HCT116 (cell line): ENCODE results near the gene RIPOR2. TPM values are rescaled to one million over a fixed set of nuclear protein-coding genes. Genes with fewer than 3 reads are reported as not detected.

ENCODE experiments used
- ATAC-seq: fragments of 200-7000 bp; cut with Tn5 transposase; 2 replicates; pipeline ENCODE4 v1.9.1; 2020; ENCODE audit warnings: mild to moderate bottlenecking, moderate library complexity
- BruUV-seq: library from RNA; stranded (reverse); fragments of 400-500 nt; replicated peaks from 2 replicates; lab custom pipeline; 2021; lab: Mats Ljungman, UMichigan
- CTCF ChIA-PET: fragments of 300-600 bp; sonication (Branson Sonifier 250); formaldehyde crosslinking; loops from one replicate; lab custom pipeline; 2021; ENCODE audit warnings: antibody characterized with exemption; lab: Charles Lee
- POLR2A ChIA-PET: fragments of 300-600, 350-600 bp; sonication (Branson Sonifier 250); formaldehyde crosslinking; loops from one replicate; lab custom pipeline; 2021; ENCODE audit warnings: antibody characterized with exemption; lab: Charles Lee
- RAD21 ChIA-PET, 2 experiments: fragments of 300-600 bp; sonication (Branson Sonifier 250); formaldehyde crosslinking; loops; one replicate each; lab custom pipeline; 2023; ENCODE audit warnings: low total read pairs in 2 of 2; ENCODE audit not compliant: uncharacterized antibody in 2 of 2, unreplicated experiment in 2 of 2, low non-redundant PET in 1 of 2; lab: Charles Lee
- DNase-seq: peaks from one replicate; pipeline ENCODE4 v3.0.0-alpha.2; 2010; ENCODE audit warnings: low read depth, low spot score
- H2AFZ ChIP-seq: fragments of 200-600 bp; shearing (Covaris generic), sonication (generic); 2 replicates; pipeline ENCODE4 v1.6.1; 2017; ENCODE audit warnings: low read depth, mixed run types, mixed read lengths, antibody characterized with exemption, low read length; ENCODE audit not compliant: poor library complexity, severe bottlenecking
- H3K27ac ChIP-seq: 2 replicates; pipeline ENCODE4 v1.5.1; 2012; ENCODE audit warnings: low read depth, low read length
- H3K27me3 ChIP-seq: fragments of 200-600 bp; sonication (generic); 2 replicates; pipeline ENCODE4 v1.6.1; 2016; ENCODE audit warnings: mixed run types, low read length, mixed read lengths; ENCODE audit not compliant: insufficient read depth
- H3K36me3 ChIP-seq, 2 experiments: fragments of 200-500 bp in 1 of 2; fragments of 200-600 bp in 1 of 2; sonication (Bioruptor generic) in 1 of 2; sonication (generic) in 1 of 2; 2 replicates each; pipeline versions ENCODE4 v1.5.1 to v1.6.1; 2014 to 2016; ENCODE audit warnings: low read length in 2 of 2, inconsistent platforms in 1 of 2, mixed read lengths in 1 of 2, mixed run types in 1 of 2; ENCODE audit not compliant: insufficient read depth in 2 of 2, control insufficient read depth in 1 of 2
- H3K4me1 ChIP-seq, 2 experiments: fragments of 200-600 bp in 1 of 2; sonication (generic) in 1 of 2; 2 replicates each; pipeline versions ENCODE4 v1.5.1 to v1.6.1; 2012 to 2017; ENCODE audit warnings: low read length in 2 of 2, inconsistent platforms in 1 of 2, mild to moderate bottlenecking in 1 of 2, mixed read lengths in 1 of 2, mixed run types in 1 of 2, moderate library complexity in 1 of 2; ENCODE audit not compliant: insufficient read depth in 2 of 2, control insufficient read depth in 1 of 2
- H3K4me2 ChIP-seq: fragments of 200-600 bp; sonication (generic); 2 replicates; pipeline ENCODE4 v1.6.1; 2017; ENCODE audit warnings: mixed run types, low read length, mixed read lengths
- H3K4me3 ChIP-seq, 2 experiments: fragments of 200-600 bp in 1 of 2; sonication (generic) in 1 of 2; replicated peaks in 1 of 2; 2 replicates each; pipeline ENCODE4 v1.5.1; 2011 to 2016; ENCODE audit warnings: low read length in 2 of 2, control low read depth in 1 of 2, low read depth in 1 of 2, mild to moderate bottlenecking in 1 of 2, mixed read lengths in 1 of 2, mixed run types in 1 of 2
- H3K79me2 ChIP-seq: fragments of 200-600 bp; sonication (generic); 2 replicates; pipeline ENCODE4 v1.6.1; 2017; ENCODE audit warnings: mild to moderate bottlenecking, mixed run types, low read length, moderate library complexity, mixed read lengths; ENCODE audit not compliant: insufficient read depth
- H3K9ac ChIP-seq: fragments of 200-600 bp; sonication (generic); 2 replicates; pipeline ENCODE4 v1.6.1; 2016; ENCODE audit warnings: low read length, mixed read lengths
- H3K9me2 ChIP-seq: fragments of 200-600 bp; sonication (generic), shearing (Covaris generic); 2 replicates; pipeline ENCODE4 v1.6.1; 2017; ENCODE audit warnings: mixed run types, mild to moderate bottlenecking, moderate library complexity; ENCODE audit not compliant: insufficient read depth
- H3K9me3 ChIP-seq, 2 experiments: fragments of 200-500 bp in 1 of 2; fragments of 200-600 bp in 1 of 2; sonication (Bioruptor generic) in 1 of 2; sonication (generic) in 1 of 2; 2 replicates each; pipeline ENCODE4 v1.6.1; 2014 to 2017; ENCODE audit warnings: low read length in 2 of 2, mixed read lengths in 2 of 2, inconsistent platforms in 1 of 2, low read depth in 1 of 2, mild to moderate bottlenecking in 1 of 2, mixed run types in 1 of 2, moderate library complexity in 1 of 2; ENCODE audit not compliant: control insufficient read depth in 1 of 2, insufficient read depth in 1 of 2
- H4K20me1 ChIP-seq: fragments of 200-600 bp; sonication (generic), shearing (Covaris generic); 2 replicates; pipeline ENCODE4 v1.6.1; 2017; ENCODE audit warnings: mixed run types, mild to moderate bottlenecking, moderate library complexity; ENCODE audit not compliant: insufficient read depth
- EGR1 ChIP-seq: IDR thresholded peaks from 2 replicates; pipeline ENCODE4 v1.6.1; 2012; ENCODE audit warnings: low read depth
- POLR2AphosphoS5 ChIP-seq: IDR thresholded peaks from 2 replicates; pipeline ENCODE4 v1.6.1; 2011; ENCODE audit warnings: mild to moderate bottlenecking, low read depth, low read length, moderate library complexity
- intact Hi-C: fragments of 100-400 bp; cut with micrococcal nuclease; formaldehyde crosslinking; loops from 2 replicates; pipeline ENCODE4 v1.10.0; 2022
- total RNA-seq: library from RNA; stranded (reverse); gene quantifications from one replicate; pipeline ENCODE4 v1.2.1, GENCODE V29; 2021; ENCODE audit not compliant: unreplicated experiment
- TF ChIP-seq, protein P1 (sequence below): IDR thresholded peaks from 2 replicates; pipeline ENCODE4 v1.6.1; 2012
- TF ChIP-seq, protein P2 (sequence below): IDR thresholded peaks from 2 replicates; pipeline ENCODE4 v1.6.1; 2011; ENCODE audit warnings: mild to moderate bottlenecking, low read length, moderate library complexity; ENCODE audit not compliant: insufficient replicate concordance; ENCODE audit errors: extremely low read depth
- TF ChIP-seq, protein P3 (sequence below), 3 experiments: fragments of 200-600 bp in 1 of 3; sonication (generic) in 1 of 3; IDR thresholded peaks in 2 of 3; conservative IDR thresholded peaks in 1 of 3; 2 replicates each; pipeline ENCODE4 v1.5.1; 2012 to 2017; ENCODE audit warnings: low read depth in 2 of 3, low read length in 2 of 3, antibody characterized with exemption in 1 of 3, borderline replicate concordance in 1 of 3, control low read depth in 1 of 3, mild to moderate bottlenecking in 1 of 3, mixed read lengths in 1 of 3, mixed run types in 1 of 3, moderate library complexity in 1 of 3; ENCODE audit not compliant: insufficient read depth in 1 of 3

Gene RIPOR2
- total RNA-seq, 1 experiment from 2014 or later: 0.44 TPM

DNA sequence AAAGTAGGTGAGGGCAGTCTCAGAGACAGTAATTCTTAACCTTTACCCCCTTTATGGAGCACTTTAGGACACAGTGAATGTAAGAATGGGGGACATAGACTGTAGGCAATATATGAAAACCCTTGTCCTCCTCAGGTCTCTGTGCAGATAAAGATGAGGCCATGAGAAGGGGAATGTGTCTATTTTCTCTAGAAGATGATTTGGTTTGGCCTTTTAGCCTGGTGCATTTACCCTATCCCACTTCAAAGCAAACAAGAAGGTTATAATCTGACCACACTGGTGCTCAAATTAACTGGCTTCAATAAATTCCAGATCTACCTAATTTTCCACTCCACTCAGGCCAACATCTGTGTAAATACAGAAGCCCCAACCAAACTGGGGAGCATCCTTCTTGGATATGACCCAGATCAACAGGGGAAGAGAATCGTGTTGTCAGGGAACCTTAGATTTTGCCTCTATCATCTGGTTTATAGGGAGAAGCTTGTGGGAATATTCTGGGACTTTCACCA lies 42.4 kb downstream of the RIPOR2 start:
- Histone ChIP-seq H3K27me3 (no peaks in the 10 kb centered on the region), H3K9me2 (no peaks in the 10 kb centered on the region), H4K20me1 (no peaks in the 10 kb centered on the region), H3K27ac (no peak overlapping the region), H3K4me2 (no peak overlapping the region), H2AFZ (no peak overlapping the region), H3K36me3 (no peaks in the 10 kb centered on the region), H3K4me1 (no peaks in the 10 kb centered on the region), H3K9me3 (no peaks in the 10 kb centered on the region), H3K4me3 (no peak overlapping the region), H3K79me2 (no peaks in the 10 kb centered on the region), H3K9ac (no peak overlapping the region)
- intact Hi-C loops: no loop called here
- ChIA-PET RAD21 (no interaction called here), POLR2A (no interaction called here), CTCF (no interaction called here)
- ATAC-seq (no peak), DNase-seq (no peak)
- no peak for TF ChIP-seq EGR1
- TF ChIP-seq, protein P1, sequence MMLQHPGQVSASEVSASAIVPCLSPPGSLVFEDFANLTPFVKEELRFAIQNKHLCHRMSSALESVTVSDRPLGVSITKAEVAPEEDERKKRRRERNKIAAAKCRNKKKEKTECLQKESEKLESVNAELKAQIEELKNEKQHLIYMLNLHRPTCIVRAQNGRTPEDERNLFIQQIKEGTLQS: no peak
- TF ChIP-seq POLR2AphosphoS5: no peak
- TF ChIP-seq, protein P2, sequence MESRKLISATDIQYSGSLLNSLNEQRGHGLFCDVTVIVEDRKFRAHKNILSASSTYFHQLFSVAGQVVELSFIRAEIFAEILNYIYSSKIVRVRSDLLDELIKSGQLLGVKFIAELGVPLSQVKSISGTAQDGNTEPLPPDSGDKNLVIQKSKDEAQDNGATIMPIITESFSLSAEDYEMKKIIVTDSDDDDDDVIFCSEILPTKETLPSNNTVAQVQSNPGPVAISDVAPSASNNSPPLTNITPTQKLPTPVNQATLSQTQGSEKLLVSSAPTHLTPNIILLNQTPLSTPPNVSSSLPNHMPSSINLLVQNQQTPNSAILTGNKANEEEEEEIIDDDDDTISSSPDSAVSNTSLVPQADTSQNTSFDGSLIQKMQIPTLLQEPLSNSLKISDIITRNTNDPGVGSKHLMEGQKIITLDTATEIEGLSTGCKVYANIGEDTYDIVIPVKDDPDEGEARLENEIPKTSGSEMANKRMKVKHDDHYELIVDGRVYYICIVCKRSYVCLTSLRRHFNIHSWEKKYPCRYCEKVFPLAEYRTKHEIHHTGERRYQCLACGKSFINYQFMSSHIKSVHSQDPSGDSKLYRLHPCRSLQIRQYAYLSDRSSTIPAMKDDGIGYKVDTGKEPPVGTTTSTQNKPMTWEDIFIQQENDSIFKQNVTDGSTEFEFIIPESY: no peak
- TF ChIP-seq, protein P3, sequence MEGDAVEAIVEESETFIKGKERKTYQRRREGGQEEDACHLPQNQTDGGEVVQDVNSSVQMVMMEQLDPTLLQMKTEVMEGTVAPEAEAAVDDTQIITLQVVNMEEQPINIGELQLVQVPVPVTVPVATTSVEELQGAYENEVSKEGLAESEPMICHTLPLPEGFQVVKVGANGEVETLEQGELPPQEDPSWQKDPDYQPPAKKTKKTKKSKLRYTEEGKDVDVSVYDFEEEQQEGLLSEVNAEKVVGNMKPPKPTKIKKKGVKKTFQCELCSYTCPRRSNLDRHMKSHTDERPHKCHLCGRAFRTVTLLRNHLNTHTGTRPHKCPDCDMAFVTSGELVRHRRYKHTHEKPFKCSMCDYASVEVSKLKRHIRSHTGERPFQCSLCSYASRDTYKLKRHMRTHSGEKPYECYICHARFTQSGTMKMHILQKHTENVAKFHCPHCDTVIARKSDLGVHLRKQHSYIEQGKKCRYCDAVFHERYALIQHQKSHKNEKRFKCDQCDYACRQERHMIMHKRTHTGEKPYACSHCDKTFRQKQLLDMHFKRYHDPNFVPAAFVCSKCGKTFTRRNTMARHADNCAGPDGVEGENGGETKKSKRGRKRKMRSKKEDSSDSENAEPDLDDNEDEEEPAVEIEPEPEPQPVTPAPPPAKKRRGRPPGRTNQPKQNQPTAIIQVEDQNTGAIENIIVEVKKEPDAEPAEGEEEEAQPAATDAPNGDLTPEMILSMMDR (IDR thresholded peaks at IDR 0.05 in 2 of 3, conservative IDR thresholded peaks at IDR 0.05 in 1 of 3; ENCODE audit: borderline replicate concordance in 1 of 3, insufficient read depth in 1 of 3, low read depth in 2 of 3, low read length in 2 of 3): no peak
- no TSS peak for BruUV-seq
